T-helper 2 cell treated with Interferon-gamma antibody and Interleukin-4, amounts not matched to agents 5 μg/mL and 100 μg/mL, for 36 hours (primary cell): ENCODE measurements around the gene FKBP3.

Experiments used
- DNase-seq: peaks from one replicate; pipeline ENCODE4 v3.0.0; 2021; ENCODE audit warnings: low spot score
- H3K27ac Mint-ChIP-seq: one replicate; pipeline ENCODE4 v1.8.0; 2021; ENCODE audit warnings: mild to moderate bottlenecking, mixed read lengths
- H3K27me3 Mint-ChIP-seq: one replicate; pipeline ENCODE4 v1.8.0; 2021; ENCODE audit warnings: low read depth, mixed read lengths
- H3K36me3 Mint-ChIP-seq: one replicate; pipeline ENCODE4 v1.8.0; 2021; ENCODE audit warnings: low read depth, mixed read lengths
- H3K4me1 Mint-ChIP-seq: one replicate; pipeline ENCODE4 v1.8.0; 2021; ENCODE audit warnings: low read depth, mixed read lengths
- H3K4me3 Mint-ChIP-seq: one replicate; pipeline ENCODE4 v1.8.0; 2022; ENCODE audit warnings: mild to moderate bottlenecking, moderate library complexity, mixed read lengths
- H3K9me3 Mint-ChIP-seq: one replicate; pipeline ENCODE4 v1.8.0; 2021; ENCODE audit warnings: mixed read lengths

FKBP3 gene

DNA sequence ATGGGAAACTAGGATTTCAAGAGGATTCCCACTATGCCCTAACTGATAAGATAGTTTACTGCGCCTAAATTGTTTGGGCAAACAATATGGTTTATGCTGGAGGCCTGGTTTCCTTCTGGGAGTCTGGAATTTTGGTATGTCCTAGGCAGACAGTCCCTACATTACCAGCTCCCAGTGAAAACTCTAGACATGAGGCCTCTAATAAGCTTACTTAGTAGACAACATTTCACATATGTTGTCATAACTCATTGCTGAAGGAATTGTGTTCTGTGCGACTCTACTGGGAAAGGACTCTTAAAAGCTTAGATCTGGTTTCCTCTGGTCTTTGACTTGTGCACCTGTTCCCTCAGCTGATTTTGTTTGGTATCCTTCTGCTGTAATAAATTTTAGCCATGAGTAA, 68.3 kb downstream of the FKBP3 start:
- Mint-ChIP-seq H3K27ac (no peak overlapping the region), H3K27me3 (no peaks in the 10 kb centered on the region), H3K36me3 (peaks cover 6% of the 10 kb centered on the region), H3K4me1 (peaks cover 13% of the 10 kb centered on the region), H3K4me3 (no peak overlapping the region), H3K9me3 (no peaks in the 10 kb centered on the region)
- DNase-seq, result no peak
